OCI-LY7 (cell line): ENCODE results near the gene TRIM72. TPM values are rescaled to one million over a fixed set of nuclear protein-coding genes. Genes with fewer than 3 reads are reported as not detected.

Experiments used
- BruUV-seq: library from RNA; stranded (reverse); fragments of 400-500 nt; replicated peaks from 2 replicates; lab custom pipeline; 2021; lab: Mats Ljungman, UMichigan
- CTCF ChIA-PET: fragments of 300-600 bp; sonication (Branson Sonifier 250); formaldehyde crosslinking; loops from one replicate; lab custom pipeline; 2022; ENCODE audit warnings: antibody characterized with exemption; ENCODE audit not compliant: unreplicated experiment; lab: Charles Lee
- POLR2A ChIA-PET: fragments of 300-600 bp; sonication (Branson Sonifier 250); formaldehyde crosslinking; loops from one replicate; lab custom pipeline; 2022; ENCODE audit warnings: antibody characterized with exemption; lab: Charles Lee
- DNase-seq: peaks from one replicate; pipeline ENCODE4 v3.0.0-alpha.2; 2015; ENCODE audit warnings: low spot score
- H2AFZ ChIP-seq: fragments of 200-600 bp; sonication (generic), shearing (Covaris generic); 2 replicates; pipeline ENCODE4 v1.6.1; 2014; ENCODE audit warnings: mild to moderate bottlenecking, antibody characterized with exemption, low read length, moderate library complexity
- H3K27ac ChIP-seq: fragments of 200-600 bp; sonication (generic); 2 replicates; pipeline ENCODE4 v1.5.1; 2014; ENCODE audit warnings: mixed run types, low read depth, mild to moderate bottlenecking, moderate library complexity, low read length, inconsistent platforms; ENCODE audit not compliant: poor library complexity, severe bottlenecking
- H3K36me3 ChIP-seq: fragments of 200-600 bp; sonication (generic); 2 replicates; pipeline ENCODE4 v1.6.1; 2014; ENCODE audit warnings: mild to moderate bottlenecking, antibody characterized with exemption, low read length, moderate library complexity, mixed read lengths; ENCODE audit not compliant: insufficient read depth
- H3K4me1 ChIP-seq: fragments of 200-600 bp; sonication (generic); 2 replicates; pipeline ENCODE4 v1.5.1; 2014; ENCODE audit warnings: mild to moderate bottlenecking, low read length; ENCODE audit not compliant: insufficient read depth, poor library complexity, severe bottlenecking
- H3K4me2 ChIP-seq: fragments of 200-600 bp; sonication (generic); 2 replicates; pipeline ENCODE4 v1.6.1; 2014; ENCODE audit warnings: mild to moderate bottlenecking, low read length
- H3K4me3 ChIP-seq: fragments of 200-600 bp; sonication (generic); 2 replicates; pipeline ENCODE4 v1.5.1; 2014; ENCODE audit warnings: mild to moderate bottlenecking, low read depth, low read length; ENCODE audit not compliant: poor library complexity, severe bottlenecking
- H3K79me2 ChIP-seq: fragments of 200-600 bp; sonication (generic); 2 replicates; pipeline ENCODE4 v1.6.1; 2016; ENCODE audit warnings: low read depth, mild to moderate bottlenecking, low read length, moderate library complexity, mixed read lengths; ENCODE audit not compliant: insufficient read depth
- H3K9me2 ChIP-seq: fragments of 200-600 bp; sonication (generic); 2 replicates; pipeline ENCODE4 v1.6.1; 2016; ENCODE audit warnings: mild to moderate bottlenecking, low read length, mixed read lengths; ENCODE audit not compliant: insufficient read depth
- H3K9me3 ChIP-seq: fragments of 200-600 bp; sonication (generic); 2 replicates; pipeline ENCODE4 v1.6.1; 2014; ENCODE audit warnings: mild to moderate bottlenecking, mixed run types, low read length, mixed read lengths
- H4K20me1 ChIP-seq: fragments of 200-600 bp; sonication (generic); 2 replicates; pipeline ENCODE4 v1.6.1; 2014; ENCODE audit warnings: mild to moderate bottlenecking, antibody characterized with exemption, low read length, moderate library complexity, mixed read lengths; ENCODE audit not compliant: insufficient read depth
- EZH2phosphoT487 ChIP-seq: fragments of 200-600 bp; sonication (generic); IDR thresholded peaks from 2 replicates; pipeline ENCODE4 v1.6.1; 2018; ENCODE audit warnings: low read depth, borderline replicate concordance, mild to moderate bottlenecking, mixed run types, antibody characterized with exemption, low read length, moderate library complexity, mixed read lengths
- intact Hi-C: fragments of 100-400 bp; cut with micrococcal nuclease; formaldehyde crosslinking; loops from one replicate; pipeline ENCODE4 v1.10.0; 2022; ENCODE audit not compliant: unreplicated experiment
- total RNA-seq, 2 experiments: library from RNA; depleted of rRNA in 1 of 2; stranded (reverse); fragments of >200 nt in 1 of 2; shearing (Covaris generic) in 1 of 2; gene quantifications; 2 replicates each; pipeline ENCODE4 v1.2.3, GENCODE V29; 2014 to 2022
- TF ChIP-seq, protein P1 (sequence below): fragments of 200-600 bp; sonication (generic); conservative IDR thresholded peaks from 2 replicates; pipeline ENCODE4 v1.5.1; 2014; ENCODE audit warnings: mild to moderate bottlenecking, antibody characterized with exemption, low read length, moderate library complexity, mixed read lengths

Gene TRIM72
- total RNA-seq, 2 experiments from 2014 or later, result 0.13 to 1.1 TPM

DNA sequence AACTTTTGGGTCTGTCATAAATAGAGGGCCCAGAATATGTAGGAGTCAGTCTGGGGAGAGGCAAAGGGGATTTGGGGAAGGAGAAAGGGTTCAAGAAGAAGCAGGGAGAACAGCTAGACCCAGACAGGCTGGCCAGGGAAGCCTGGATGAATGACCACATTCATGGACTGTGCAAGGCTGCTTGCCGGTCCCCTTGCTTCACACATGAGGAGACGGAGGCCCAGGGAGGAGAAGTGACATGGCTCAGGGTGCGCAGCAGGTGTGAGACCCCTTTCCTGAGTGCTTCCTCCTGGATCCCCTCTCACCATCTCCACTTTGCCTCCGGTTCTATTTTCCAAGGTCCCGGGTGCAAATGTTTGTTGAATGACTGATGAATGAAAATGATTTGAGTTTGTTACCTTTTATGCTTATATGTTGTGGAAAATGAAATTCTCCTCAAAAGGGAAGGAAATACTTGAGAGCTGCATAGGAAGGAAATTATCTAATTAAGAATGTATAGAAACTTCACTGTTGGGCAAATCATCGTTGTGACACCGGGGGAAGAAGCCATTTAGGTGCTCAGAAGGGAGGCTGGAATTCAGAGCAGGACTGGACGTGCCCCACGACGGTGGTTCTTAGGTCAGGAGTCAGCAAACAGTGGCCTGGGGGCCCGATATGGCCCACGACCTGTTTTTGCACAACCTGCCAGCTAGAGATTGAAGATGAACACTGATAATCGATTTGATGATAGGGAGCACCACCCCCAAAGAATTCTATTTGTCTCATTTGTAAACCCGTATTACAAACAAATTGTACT lies 46.4 kb downstream of the TRIM72 start:
- no peaks in the 10 kb centered on the region for H3K9me2 ChIP-seq
- no peak overlapping the region for H3K27ac ChIP-seq
- no peak for DNase-seq
- H3K4me1 ChIP-seq, result no peaks in the 10 kb centered on the region
- no peaks in the 10 kb centered on the region for H4K20me1 ChIP-seq
- TF ChIP-seq, protein P1, sequence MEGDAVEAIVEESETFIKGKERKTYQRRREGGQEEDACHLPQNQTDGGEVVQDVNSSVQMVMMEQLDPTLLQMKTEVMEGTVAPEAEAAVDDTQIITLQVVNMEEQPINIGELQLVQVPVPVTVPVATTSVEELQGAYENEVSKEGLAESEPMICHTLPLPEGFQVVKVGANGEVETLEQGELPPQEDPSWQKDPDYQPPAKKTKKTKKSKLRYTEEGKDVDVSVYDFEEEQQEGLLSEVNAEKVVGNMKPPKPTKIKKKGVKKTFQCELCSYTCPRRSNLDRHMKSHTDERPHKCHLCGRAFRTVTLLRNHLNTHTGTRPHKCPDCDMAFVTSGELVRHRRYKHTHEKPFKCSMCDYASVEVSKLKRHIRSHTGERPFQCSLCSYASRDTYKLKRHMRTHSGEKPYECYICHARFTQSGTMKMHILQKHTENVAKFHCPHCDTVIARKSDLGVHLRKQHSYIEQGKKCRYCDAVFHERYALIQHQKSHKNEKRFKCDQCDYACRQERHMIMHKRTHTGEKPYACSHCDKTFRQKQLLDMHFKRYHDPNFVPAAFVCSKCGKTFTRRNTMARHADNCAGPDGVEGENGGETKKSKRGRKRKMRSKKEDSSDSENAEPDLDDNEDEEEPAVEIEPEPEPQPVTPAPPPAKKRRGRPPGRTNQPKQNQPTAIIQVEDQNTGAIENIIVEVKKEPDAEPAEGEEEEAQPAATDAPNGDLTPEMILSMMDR, result no peak
- TF ChIP-seq EZH2phosphoT487, result no peak
- H3K36me3 ChIP-seq, result no peaks in the 10 kb centered on the region
- POLR2A ChIA-PET, result no interaction called here
- H3K9me3 ChIP-seq, result no peaks in the 10 kb centered on the region
- CTCF ChIA-PET, result interaction anchor here (0.6 kb wide), 1 partner anchor 276 kb away, joined by 6 read pairs; no protein-coding TSS in a partner anchor
- H3K4me2 ChIP-seq, result no peak overlapping the region
- H3K4me3 ChIP-seq, result no peak overlapping the region
- H3K79me2 ChIP-seq, result no peaks in the 10 kb centered on the region
- intact Hi-C loops, result no loop called here
- no peak overlapping the region for H2AFZ ChIP-seq
- BruUV-seq, result no TSS peak

DNA sequence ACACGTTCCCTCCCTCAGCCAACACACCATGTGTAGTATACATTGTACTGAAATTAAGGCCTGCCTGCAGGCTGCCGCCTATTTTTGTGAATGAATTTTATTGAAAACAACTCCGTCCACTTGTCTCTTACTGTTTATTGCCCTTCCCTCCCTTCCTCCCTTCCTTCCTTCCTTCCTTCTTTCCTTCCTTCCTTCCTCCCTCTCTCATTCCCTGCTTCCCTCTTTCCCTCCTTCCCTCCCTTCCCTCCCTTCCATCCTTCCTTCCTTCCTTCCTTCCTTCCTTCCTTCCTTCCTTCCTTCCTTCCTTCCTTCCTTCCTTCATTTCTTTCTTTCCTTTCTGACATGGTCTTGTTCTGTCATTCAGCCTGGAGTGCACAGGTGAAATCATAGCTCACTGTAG lies 48.2 kb downstream of the TRIM72 start:
- intact Hi-C loops, result no loop called here
- H3K9me2 ChIP-seq, result no peaks in the 10 kb centered on the region
- BruUV-seq, result no TSS peak
- no peak overlapping the region for H3K4me3 ChIP-seq
- POLR2A ChIA-PET, result interaction anchor here (0.6 kb wide), 1 partner anchor 534 kb away, joined by 3 read pairs; no protein-coding TSS in a partner anchor
- no peaks in the 10 kb centered on the region for H3K36me3 ChIP-seq
- H3K27ac ChIP-seq, result no peak overlapping the region
- no peaks in the 10 kb centered on the region for H4K20me1 ChIP-seq
- no peaks in the 10 kb centered on the region for H3K9me3 ChIP-seq
- no peak overlapping the region for H3K4me2 ChIP-seq
- CTCF ChIA-PET, result no interaction called here
- no peak overlapping the region for H2AFZ ChIP-seq
- H3K79me2 ChIP-seq, result no peaks in the 10 kb centered on the region
- no peak for TF ChIP-seq EZH2phosphoT487
- TF ChIP-seq, protein P1, result no peak
- DNase-seq, result no peak
- no peaks in the 10 kb centered on the region for H3K4me1 ChIP-seq
